Thyroid gland (tissue), 4 donors: ENCODE results near the gene KCND1.

ENCODE experiments used
- POLR2A ChIP-seq, 2 donors: fragments of 450-650 bp; IDR thresholded peaks; one replicate each; pipeline ENCODE4 v1.6.1; 2017; ENCODE audit warnings: antibody characterized with exemption in 2 of 2, mild to moderate bottlenecking in 2 of 2, moderate library complexity in 1 of 2
- TF ChIP-seq, protein P1 (sequence below), 6 experiments: fragments of 200-600 bp in 3 of 6; fragments of 450-650 bp in 3 of 6; sonication (generic) in 3 of 6; IDR thresholded peaks; one replicate each; pipeline ENCODE4 v1.5.1; 2016 to 2019; ENCODE audit warnings: antibody characterized with exemption in 6 of 6, mild to moderate bottlenecking in 2 of 6, inconsistent platforms in 1 of 6, moderate library complexity in 1 of 6

GRCh38 chrX:48976086-48976485 is 4.4 kb upstream of the KCND1 start:
- TF ChIP-seq, protein P1, sequence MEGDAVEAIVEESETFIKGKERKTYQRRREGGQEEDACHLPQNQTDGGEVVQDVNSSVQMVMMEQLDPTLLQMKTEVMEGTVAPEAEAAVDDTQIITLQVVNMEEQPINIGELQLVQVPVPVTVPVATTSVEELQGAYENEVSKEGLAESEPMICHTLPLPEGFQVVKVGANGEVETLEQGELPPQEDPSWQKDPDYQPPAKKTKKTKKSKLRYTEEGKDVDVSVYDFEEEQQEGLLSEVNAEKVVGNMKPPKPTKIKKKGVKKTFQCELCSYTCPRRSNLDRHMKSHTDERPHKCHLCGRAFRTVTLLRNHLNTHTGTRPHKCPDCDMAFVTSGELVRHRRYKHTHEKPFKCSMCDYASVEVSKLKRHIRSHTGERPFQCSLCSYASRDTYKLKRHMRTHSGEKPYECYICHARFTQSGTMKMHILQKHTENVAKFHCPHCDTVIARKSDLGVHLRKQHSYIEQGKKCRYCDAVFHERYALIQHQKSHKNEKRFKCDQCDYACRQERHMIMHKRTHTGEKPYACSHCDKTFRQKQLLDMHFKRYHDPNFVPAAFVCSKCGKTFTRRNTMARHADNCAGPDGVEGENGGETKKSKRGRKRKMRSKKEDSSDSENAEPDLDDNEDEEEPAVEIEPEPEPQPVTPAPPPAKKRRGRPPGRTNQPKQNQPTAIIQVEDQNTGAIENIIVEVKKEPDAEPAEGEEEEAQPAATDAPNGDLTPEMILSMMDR (IDR thresholded peaks at IDR 0.05) = no peak
- no peak for TF ChIP-seq POLR2A (IDR thresholded peaks at IDR 0.05)
